Gastrocnemius medialis (tissue), 4 donors: ENCODE data around the gene GDF10. TPM values are rescaled to one million over a fixed set of nuclear protein-coding genes. Genes with fewer than 3 reads are reported as not detected.

Source experiments
- ATAC-seq, 2 donors: fragments of 150-250 bp; one replicate each; pipeline ENCODE4 v1.9.1; 2016
- DNase-seq, 2 donors: peaks; one replicate each; pipeline ENCODE4 v3.0.0-alpha.2; 2019
- H3K27ac ChIP-seq, 4 donors: fragments of 200-600 bp; sonication (generic); 1 replicate in 1 of 4; 2 replicates in 3 of 4; pipeline ENCODE4 v1.5.1; 2016 to 2018; ENCODE audit warnings: mild to moderate bottlenecking in 2 of 4, moderate library complexity in 1 of 4
- H3K27me3 ChIP-seq, 3 donors: fragments of 200-600 bp; sonication (generic) in 2 of 3; 1 replicate in 1 of 3; 2 replicates in 2 of 3; pipeline versions ENCODE4 v1.5.1 to v1.6.0; 2016 to 2019; ENCODE audit warnings: mild to moderate bottlenecking in 1 of 3, moderate library complexity in 1 of 3
- H3K36me3 ChIP-seq, 2 donors: fragments of 200-600 bp; sonication (generic) in 1 of 2; one replicate each; pipeline ENCODE4 v1.5.1; 2017 to 2018
- H3K4me1 ChIP-seq, 2 donors: fragments of 200-600 bp; sonication (generic) in 1 of 2; one replicate each; pipeline ENCODE4 v1.5.1; 2016 to 2017; ENCODE audit warnings: mild to moderate bottlenecking in 2 of 2
- H3K4me3 ChIP-seq, 4 donors: fragments of 200-600 bp; sonication (generic) in 3 of 4; 1 replicate in 1 of 4; 2 replicates in 3 of 4; pipeline ENCODE4 v1.5.1; 2016 to 2019; ENCODE audit warnings: mild to moderate bottlenecking in 2 of 4
- H3K9me3 ChIP-seq, 3 donors: fragments of 200-600 bp; sonication (generic) in 2 of 3; 1 replicate in 1 of 3; 2 replicates in 2 of 3; pipeline ENCODE4 v1.5.1; 2016 to 2019
- POLR2A ChIP-seq, 2 donors: fragments of 450-650 bp; IDR thresholded peaks; one replicate each; pipeline ENCODE4 v1.6.1; 2017; ENCODE audit warnings: antibody characterized with exemption in 2 of 2, mild to moderate bottlenecking in 2 of 2, moderate library complexity in 2 of 2
- in situ Hi-C, 4 donors: fragments of 200-750 bp; cut with MboI; loops; one replicate each; pipeline versions ENCODE4 v1.15.0 to v1.8.0; 2017; ENCODE audit warnings: low sequenced_read_pairs in 4 of 4
- intact Hi-C: fragments of 100-400 bp; cut with DNase I; formaldehyde crosslinking; loops from one replicate; pipeline ENCODE4 v1.15.1; 2023; ENCODE audit warnings: low total_unique reads
- total RNA-seq, 4 donors: library from RNA; depleted of rRNA; stranded (reverse); fragments of >200 nt; gene quantifications; one replicate each; pipeline versions ENCODE4 v1.1.0 to v1.2.3, GENCODE V29; 2016
- TF ChIP-seq, protein P1 (sequence below), 5 experiments: fragments of 450-650 bp in 3 of 5; fragments of 200-600 bp in 2 of 5; sonication (generic) in 2 of 5; IDR thresholded peaks in 4 of 5; conservative IDR thresholded peaks in 1 of 5; 1 replicate in 4 of 5; 2 replicates in 1 of 5; pipeline ENCODE4 v1.5.1; 2016 to 2019; ENCODE audit warnings: antibody characterized with exemption in 5 of 5, mild to moderate bottlenecking in 3 of 5, moderate library complexity in 3 of 5

GDF10 gene
- total RNA-seq, 4 donors from 2014 or later, result 0.20 to 0.72 (median 0.36) TPM

GRCh38 chr10:47257396-47258120, 42.4 kb upstream of the GDF10 start:
- H3K27ac ChIP-seq, result no peak overlapping the region
- no peak for ATAC-seq

GRCh38 chr10:47258921-47259320, 41.1 kb upstream of the GDF10 start:
- no peaks in the 10 kb centered on the region for H3K27me3 ChIP-seq
- H3K36me3 ChIP-seq, result no peaks in the 10 kb centered on the region
- no peak overlapping the region for H3K27ac ChIP-seq
- H3K4me3 ChIP-seq, result no peak overlapping the region
- H3K9me3 ChIP-seq, result no peaks in the 10 kb centered on the region
- in situ Hi-C loops (no loop called here), intact Hi-C loops (loop anchor here (10.0 kb wide), 1 partner anchor 74 kb away; no protein-coding TSS in a partner anchor)
- TF ChIP-seq, protein P1, sequence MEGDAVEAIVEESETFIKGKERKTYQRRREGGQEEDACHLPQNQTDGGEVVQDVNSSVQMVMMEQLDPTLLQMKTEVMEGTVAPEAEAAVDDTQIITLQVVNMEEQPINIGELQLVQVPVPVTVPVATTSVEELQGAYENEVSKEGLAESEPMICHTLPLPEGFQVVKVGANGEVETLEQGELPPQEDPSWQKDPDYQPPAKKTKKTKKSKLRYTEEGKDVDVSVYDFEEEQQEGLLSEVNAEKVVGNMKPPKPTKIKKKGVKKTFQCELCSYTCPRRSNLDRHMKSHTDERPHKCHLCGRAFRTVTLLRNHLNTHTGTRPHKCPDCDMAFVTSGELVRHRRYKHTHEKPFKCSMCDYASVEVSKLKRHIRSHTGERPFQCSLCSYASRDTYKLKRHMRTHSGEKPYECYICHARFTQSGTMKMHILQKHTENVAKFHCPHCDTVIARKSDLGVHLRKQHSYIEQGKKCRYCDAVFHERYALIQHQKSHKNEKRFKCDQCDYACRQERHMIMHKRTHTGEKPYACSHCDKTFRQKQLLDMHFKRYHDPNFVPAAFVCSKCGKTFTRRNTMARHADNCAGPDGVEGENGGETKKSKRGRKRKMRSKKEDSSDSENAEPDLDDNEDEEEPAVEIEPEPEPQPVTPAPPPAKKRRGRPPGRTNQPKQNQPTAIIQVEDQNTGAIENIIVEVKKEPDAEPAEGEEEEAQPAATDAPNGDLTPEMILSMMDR (IDR thresholded peaks at IDR 0.05 in 4 of 5, conservative IDR thresholded peaks at IDR 0.05 in 1 of 5), result no peak
- no peak for TF ChIP-seq POLR2A (IDR thresholded peaks at IDR 0.05)
- peaks cover 3 to 7% of the 10 kb centered on the region in 2 donors for H3K4me1 ChIP-seq
- ATAC-seq (no peak), DNase-seq (no peak)

More at GRCh38 chr10:47257396-47258120, 42.4 kb upstream of the GDF10 start:
- TF ChIP-seq POLR2A (IDR thresholded peaks at IDR 0.05), result no peak
- TF ChIP-seq, protein P1 (IDR thresholded peaks at IDR 0.05 in 4 of 5, conservative IDR thresholded peaks at IDR 0.05 in 1 of 5), result no peak
- H3K27me3 ChIP-seq, result no peaks in the 10 kb centered on the region
- H3K36me3 ChIP-seq, result no peaks in the 10 kb centered on the region
- H3K4me1 ChIP-seq, result peaks cover 12 to 16% of the 10 kb centered on the region in 2 donors
- in situ Hi-C loops (no loop called here), intact Hi-C loops (loop anchor here (10.0 kb wide), 1 partner anchor 73 kb away; no protein-coding TSS in a partner anchor)
- no peak for DNase-seq
- H3K4me3 ChIP-seq, result no peak overlapping the region
- no peaks in the 10 kb centered on the region for H3K9me3 ChIP-seq

- TF ChIP-seq, protein P1 (IDR thresholded peaks at IDR 0.05 in 4 of 5, conservative IDR thresholded peaks at IDR 0.05 in 1 of 5), result no peak
- no peak for TF ChIP-seq POLR2A (IDR thresholded peaks at IDR 0.05)
- Histone ChIP-seq H3K4me1 (peaks cover 0 to 1% of the 10 kb centered on the region in 2 donors), H3K4me3 (no peak overlapping the region), H3K9me3 (no peaks in the 10 kb centered on the region), H3K27me3 (no peaks in the 10 kb centered on the region), H3K36me3 (no peaks in the 10 kb centered on the region), H3K27ac (no peak overlapping the region)
- ATAC-seq, result no peak
- intact Hi-C loops, result loop anchor here (10.0 kb wide), 1 partner anchor 75 kb away; no protein-coding TSS in a partner anchor
- DNase-seq, result no peak
- in situ Hi-C loops, result no loop called here
Observed at GRCh38 chr10:47259466-47259865, 40.5 kb upstream of the GDF10 start.

DNA sequence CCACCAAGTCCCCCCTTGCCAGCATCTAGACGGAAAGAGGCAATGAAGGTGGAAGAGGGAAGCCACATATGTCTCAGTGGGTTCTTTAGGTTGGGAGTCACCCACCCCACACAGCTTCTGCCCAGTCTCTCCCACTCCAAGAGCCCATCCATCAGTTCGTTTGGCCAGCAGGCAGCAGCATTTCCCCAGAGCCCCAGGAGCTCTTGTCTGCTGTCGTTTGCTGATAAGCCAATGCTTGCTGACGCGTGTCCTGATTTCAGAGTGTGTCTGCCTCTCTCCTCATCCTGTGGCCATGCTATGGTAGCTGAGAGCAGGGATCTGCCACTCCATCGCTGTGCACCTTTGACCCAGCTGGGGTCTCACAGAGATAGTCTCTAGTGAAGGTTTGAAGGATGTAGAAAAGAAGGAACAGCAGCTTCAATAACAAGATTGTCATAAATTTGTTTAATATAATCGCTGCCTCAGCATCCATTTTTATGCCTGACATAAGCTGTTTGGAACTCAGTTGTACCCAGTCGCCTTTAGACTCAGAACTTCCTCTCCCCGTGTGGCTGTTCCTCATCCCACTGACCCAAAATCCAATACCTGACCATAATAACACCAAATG, 39.4 kb upstream of the GDF10 start:
- Histone ChIP-seq H3K4me1 (no peaks in the 10 kb centered on the region), H3K27ac (no peak overlapping the region), H3K9me3 (no peaks in the 10 kb centered on the region), H3K4me3 (no peak overlapping the region), H3K36me3 (no peaks in the 10 kb centered on the region), H3K27me3 (no peaks in the 10 kb centered on the region)
- no peak for ATAC-seq
- in situ Hi-C loops (no loop called here), intact Hi-C loops (no loop called here)
- TF ChIP-seq, protein P1 (IDR thresholded peaks at IDR 0.05 in 4 of 5, conservative IDR thresholded peaks at IDR 0.05 in 1 of 5), result no peak
- no peak for TF ChIP-seq POLR2A (IDR thresholded peaks at IDR 0.05)
- no peak for DNase-seq
